BJ (cell line): ENCODE data around the gene OR4D9. TPM values are rescaled to one million over a fixed set of nuclear protein-coding genes. Genes with fewer than 3 reads are reported as not detected.
"Not testable (repeated sequence)": the region's sequence is repeated elsewhere in the genome, so short reads cannot be mapped to it uniquely, and the experiment has no call there.

ENCODE experiments used
- CTCF ChIA-PET: fragments of 350-600 bp; formaldehyde crosslinking; extraction: SDS; loops from one replicate; lab custom pipeline; 2021; ENCODE audit warnings: antibody characterized with exemption, inconsistent platforms; lab: Yijun Ruan, JAX
- POLR2A ChIA-PET: fragments of 300-600 bp; sonication (Branson Sonifier 250); formaldehyde crosslinking; extraction: SDS; loops from one replicate; lab custom pipeline; 2021; ENCODE audit warnings: antibody characterized with exemption; lab: Charles Lee
- DNase-seq: peaks from one replicate; pipeline ENCODE4 v3.0.0-alpha.2; 2011; ENCODE audit warnings: low read depth
- H3K27me3 ChIP-seq: 2 replicates; pipeline ENCODE4 v1.6.0; 2011; ENCODE audit warnings: low read length; ENCODE audit not compliant: control insufficient read depth, insufficient read depth
- H3K36me3 ChIP-seq: 2 replicates; pipeline ENCODE4 v1.5.1; 2011; ENCODE audit warnings: low read length; ENCODE audit not compliant: control insufficient read depth, insufficient read depth
- H3K4me3 ChIP-seq: 2 replicates; pipeline ENCODE4 v1.5.1; 2011; ENCODE audit warnings: low read depth, mild to moderate bottlenecking, control low read depth, low read length
- CTCF ChIP-seq: IDR thresholded peaks from 2 replicates; pipeline ENCODE4 v1.5.1; 2011; ENCODE audit warnings: low read depth, mild to moderate bottlenecking, control low read depth, inconsistent platforms, low read length, moderate library complexity; ENCODE audit not compliant: insufficient read depth
- polyA plus RNA-seq: library from polyadenylated mRNA; depleted of rRNA; stranded (reverse); fragments of >200 nt; gene quantifications from 2 replicates; pipeline ENCODE4 v1.2.3, GENCODE V29; 2011

OR4D9 gene
- polyA plus RNA-seq, 1 experiment, result not detected

DNA sequence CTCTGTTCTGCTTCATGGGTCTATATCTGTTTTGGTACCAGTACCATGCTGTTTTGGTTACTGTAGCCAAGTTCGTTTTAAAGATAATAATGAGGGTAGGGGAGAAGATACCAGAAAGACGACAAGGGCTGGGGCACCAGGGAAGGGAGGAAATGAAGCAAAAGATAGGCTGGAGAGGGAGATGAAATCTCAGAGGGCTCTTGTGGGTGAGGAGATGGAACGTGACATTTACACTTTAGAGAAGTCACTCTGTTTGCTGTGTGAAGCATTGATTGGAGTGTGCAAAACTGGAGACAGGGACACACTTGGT, 33.5 kb downstream of the OR4D9 start:
- ChIA-PET CTCF (no interaction called here), POLR2A (no interaction called here)
- Histone ChIP-seq H3K36me3 (no peaks in the 10 kb centered on the region), H3K4me3 (no peak overlapping the region), H3K27me3 (no peaks in the 10 kb centered on the region)
- DNase-seq, result no peak
- TF ChIP-seq CTCF, result no peak

- POLR2A ChIA-PET, result no interaction called here
- CTCF ChIA-PET, result no interaction called here
- H3K36me3 ChIP-seq, result no peaks in the 10 kb centered on the region
- DNase-seq, result no peak
- H3K4me3 ChIP-seq, result no peak overlapping the region
- no peak for TF ChIP-seq CTCF
- H3K27me3 ChIP-seq, result no peaks in the 10 kb centered on the region
Observed at GRCh38 chr11:59545179-59546020, 34.1 kb downstream of the OR4D9 start.

DNA sequence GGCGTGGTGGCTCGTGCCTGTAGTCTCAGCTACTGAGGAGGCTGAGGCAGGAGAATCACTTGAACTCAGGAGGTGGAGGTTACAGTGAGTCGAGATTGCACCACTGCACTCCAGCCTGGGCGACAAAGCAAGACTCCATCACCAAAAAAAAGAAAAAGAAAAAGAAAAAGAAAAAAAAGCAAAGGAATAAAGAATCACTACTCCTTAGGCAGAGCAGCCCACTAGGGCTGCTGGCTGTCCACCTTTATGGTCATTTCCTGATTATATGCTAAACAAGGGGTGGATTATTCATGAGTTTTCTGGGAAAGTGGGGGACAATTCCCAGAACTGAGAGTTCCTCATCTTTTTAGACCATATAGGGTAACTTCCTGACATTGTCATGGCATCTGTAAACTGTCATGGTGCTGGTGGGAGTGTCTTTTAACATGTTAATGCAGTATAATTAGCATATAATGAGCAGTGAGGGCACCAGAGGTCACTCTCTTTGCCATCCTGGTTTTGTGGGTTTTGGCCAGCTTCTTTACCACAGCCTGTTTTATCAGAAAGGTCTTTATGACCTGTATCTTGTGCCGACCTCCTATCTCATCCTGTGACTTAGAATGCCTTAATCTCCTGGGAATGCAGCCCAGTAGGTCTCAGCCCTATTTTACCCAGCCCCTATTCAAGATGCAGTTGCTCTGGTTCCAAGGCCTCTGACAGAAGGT, 36.4 kb downstream of the OR4D9 start:
- H3K4me3 ChIP-seq, H3K36me3 ChIP-seq, H3K27me3 ChIP-seq, POLR2A ChIA-PET, DNase-seq: not testable (repeated sequence)
- CTCF ChIA-PET, result interaction anchor here (3.9 kb wide), 1 partner anchor 10 kb away, joined by 18 read pairs; no protein-coding TSS in a partner anchor

- ChIA-PET POLR2A (no interaction called here), CTCF (interaction anchor here (3.9 kb wide), 1 partner anchor 11 kb away, joined by 18 read pairs; no protein-coding TSS in a partner anchor)
- no peaks in the 10 kb centered on the region for H3K36me3 ChIP-seq
- no peak overlapping the region for H3K4me3 ChIP-seq
- no peak for DNase-seq
- no peaks in the 10 kb centered on the region for H3K27me3 ChIP-seq
- TF ChIP-seq CTCF, result no peak
Observed at GRCh38 chr11:59548309-59548656, 36.9 kb downstream of the OR4D9 start.

GRCh38 chr11:59550368-59550841, 39.1 kb downstream of the OR4D9 start:
- CTCF ChIA-PET, result interaction anchor here (1.9 to 3.9 kb wide), 2 partner anchors 11 to 13 kb away, joined by 4 to 18 read pairs; no protein-coding TSS in a partner anchor
- POLR2A ChIA-PET, result no interaction called here

More at GRCh38 chr11:59550368-59550841, 39.1 kb downstream of the OR4D9 start:
- Histone ChIP-seq H3K4me3 (peak overlapping the region; percentile 67), H3K27me3 (no peaks in the 10 kb centered on the region), H3K36me3 (no peaks in the 10 kb centered on the region)
- DNase-seq, result peak; percentile 65
- peak; percentile 65 for TF ChIP-seq CTCF
